Stimulated activated CD8-positive, alpha-beta memory T cell treated with anti-CD3 and anti-CD28 coated beads, Interleukin-12 subunit alpha, Interleukin-12 subunit beta, amount 100 ng/mL, for 1 hour (primary cell): ENCODE results near the gene DYNC2LI1.

Source experiments
- DNase-seq: peaks from one replicate; pipeline ENCODE4 v3.0.0-alpha.2; 2020; ENCODE audit warnings: low read depth

The DYNC2LI1 gene

GRCh38 chr2:43818761-43819160, 44.9 kb downstream of the DYNC2LI1 start:
- no peak for DNase-seq

- DNase-seq, result no peak
Observed at GRCh38 chr2:43819491-43820163, 45.8 kb downstream of the DYNC2LI1 start.

- no peak for DNase-seq
Observed at GRCh38 chr2:43822839-43823238, 49.0 kb downstream of the DYNC2LI1 start.

- DNase-seq, result no peak
Observed at GRCh38 chr2:43823751-43824150, 49.9 kb downstream of the DYNC2LI1 start.

DNA sequence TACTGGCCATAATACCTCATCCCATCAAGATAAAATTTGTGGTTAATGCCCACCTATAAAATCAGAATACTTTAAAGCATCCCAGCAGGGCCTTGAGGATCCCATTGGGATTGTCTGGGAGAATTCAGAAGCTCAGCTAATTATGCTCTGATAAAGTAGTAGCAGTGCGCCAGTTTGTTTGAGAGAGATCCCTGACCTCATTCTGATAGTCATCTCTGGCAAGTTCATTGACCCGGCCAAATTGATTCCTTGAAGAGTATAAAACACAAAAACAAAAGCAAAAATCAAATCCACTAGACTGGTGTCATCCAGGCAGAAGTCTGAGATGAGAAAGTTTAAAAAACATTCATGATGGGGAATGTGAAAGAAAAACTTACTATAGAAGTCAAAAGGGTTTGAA, 50.7 kb downstream of the DYNC2LI1 start:
- no peak for DNase-seq

DNA sequence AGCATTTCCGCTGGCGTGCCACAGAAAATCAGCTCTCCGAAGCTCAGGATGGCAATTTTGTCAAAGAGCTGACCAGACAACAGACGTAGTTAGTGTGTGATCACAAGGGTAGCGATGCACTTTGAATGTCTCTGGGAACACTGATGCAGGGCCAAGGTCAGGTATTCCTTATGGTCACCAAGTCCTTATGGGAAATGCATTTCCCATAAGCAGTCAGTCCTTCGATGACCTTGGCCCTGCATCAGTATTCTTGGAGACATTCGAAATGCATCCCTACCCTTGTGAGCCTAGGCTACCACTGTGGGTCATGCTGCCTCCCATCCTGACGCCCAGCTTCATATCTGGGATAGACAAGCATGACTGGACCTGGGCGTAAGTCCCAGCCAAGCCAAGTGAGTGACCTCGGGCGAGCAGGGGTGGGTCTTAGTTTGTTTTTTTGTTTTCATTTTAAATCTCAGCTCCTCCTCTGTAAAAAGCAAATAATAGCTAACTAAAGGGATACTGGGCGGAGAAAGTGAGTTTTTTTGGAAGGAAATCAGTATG, 51.2 kb downstream of the DYNC2LI1 start:
- no peak for DNase-seq

DNA sequence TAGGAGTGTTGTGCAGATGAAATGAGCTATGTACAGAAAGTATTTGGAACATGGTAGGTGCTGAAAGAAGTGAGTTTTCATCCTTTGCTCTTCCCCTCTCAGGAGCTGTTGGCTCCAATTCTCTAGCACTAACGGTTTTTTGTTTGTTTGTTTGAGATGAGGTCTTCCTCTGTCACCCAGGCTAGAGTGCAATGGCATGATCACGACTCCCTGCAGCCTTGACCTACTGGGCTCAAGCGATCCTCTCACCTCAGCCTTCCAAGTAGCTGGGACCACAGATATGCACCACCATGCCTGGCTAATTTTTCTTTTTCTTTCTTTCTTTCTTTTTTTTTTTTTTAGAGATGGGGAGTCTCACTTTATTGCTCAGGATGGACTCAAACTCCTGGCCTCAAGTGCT, 52.0 kb downstream of the DYNC2LI1 start:
- no peak for DNase-seq

DNA sequence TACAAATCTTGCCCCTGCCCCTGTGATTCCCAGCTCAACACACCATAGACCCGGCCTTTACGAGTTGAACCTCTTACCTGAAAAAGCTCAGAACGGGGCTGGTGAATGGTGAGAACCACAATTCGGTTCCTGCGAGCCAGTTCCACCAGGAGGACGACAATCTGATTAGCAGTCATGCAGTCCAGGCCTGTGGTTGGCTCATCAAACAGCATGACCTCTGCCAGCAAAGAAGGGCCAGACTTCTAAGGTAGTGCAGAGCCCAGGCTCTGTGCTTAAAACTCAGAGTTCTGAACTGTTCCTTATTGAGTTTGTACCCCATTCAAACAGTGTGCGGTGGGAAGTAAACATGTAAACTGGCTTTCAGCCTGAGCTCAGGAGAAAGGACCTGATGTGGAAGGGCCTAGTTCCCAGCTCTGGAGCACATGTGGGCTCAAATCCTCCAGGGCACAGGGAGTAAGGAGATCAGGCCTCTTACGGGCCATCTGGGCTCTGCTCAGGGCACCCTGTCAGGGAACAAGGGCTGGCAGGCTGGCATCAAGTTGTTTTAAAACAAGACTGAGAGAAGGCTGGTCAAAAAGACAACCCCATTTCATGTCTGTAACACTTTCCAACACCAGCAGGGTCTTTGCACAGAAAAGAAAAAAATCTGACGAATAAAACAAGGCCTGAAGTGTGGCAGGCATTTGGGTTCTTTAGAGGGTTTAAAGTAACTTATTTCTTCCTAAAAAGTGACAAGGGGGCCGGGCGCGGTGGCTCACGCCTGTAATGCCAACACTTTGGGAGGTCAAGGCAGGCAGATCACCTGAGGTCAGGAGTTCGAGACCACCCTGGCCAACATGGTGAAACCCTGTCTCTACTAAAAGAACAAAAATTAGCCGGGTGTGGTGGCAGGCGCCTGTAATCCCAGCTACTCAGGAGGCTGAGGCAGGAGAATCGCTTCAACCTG, 52.7 kb downstream of the DYNC2LI1 start:
- no peak for DNase-seq

- no peak for DNase-seq
Observed at GRCh38 chr2:43831543-43832294, 57.9 kb downstream of the DYNC2LI1 start.

- DNase-seq, result no peak
Observed at GRCh38 chr2:43832457-43832856, 58.6 kb downstream of the DYNC2LI1 start.

DNA sequence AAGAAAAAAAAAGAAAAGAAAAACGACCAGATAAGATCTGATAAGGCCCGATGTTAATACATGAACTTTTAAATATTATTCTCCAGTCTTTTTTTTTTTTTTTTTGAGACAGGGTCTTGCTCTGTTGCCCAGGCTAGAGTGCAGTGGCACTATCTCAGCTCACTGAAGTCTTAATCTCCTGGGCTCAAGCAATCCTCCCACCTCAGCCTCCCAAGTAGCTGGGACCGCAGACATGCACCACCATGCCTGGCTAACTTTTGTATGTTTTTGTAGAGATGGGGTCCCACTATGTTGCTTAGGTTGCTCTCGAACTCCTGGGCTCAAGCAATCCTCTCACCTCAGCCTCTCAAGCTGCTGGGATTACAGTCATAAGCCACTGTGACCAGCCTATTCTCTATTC, 63.2 kb downstream of the DYNC2LI1 start:
- DNase-seq, result no peak

GRCh38 chr2:43837831-43838559, 64.2 kb downstream of the DYNC2LI1 start:
- no peak for DNase-seq

- DNase-seq, result no peak
Observed at GRCh38 chr2:43838560-43839267, 64.9 kb downstream of the DYNC2LI1 start, which contains the start of the genes ABCG5 and ABCG8. Gene ABCG5 (minus strand): TSS chr2:43838839. CDS start chr2:43838679, 160 bp downstream. Gene ABCG8 (plus strand): TSS chr2:43838971. CDS start chr2:43839054, 83 bp downstream.

DNA sequence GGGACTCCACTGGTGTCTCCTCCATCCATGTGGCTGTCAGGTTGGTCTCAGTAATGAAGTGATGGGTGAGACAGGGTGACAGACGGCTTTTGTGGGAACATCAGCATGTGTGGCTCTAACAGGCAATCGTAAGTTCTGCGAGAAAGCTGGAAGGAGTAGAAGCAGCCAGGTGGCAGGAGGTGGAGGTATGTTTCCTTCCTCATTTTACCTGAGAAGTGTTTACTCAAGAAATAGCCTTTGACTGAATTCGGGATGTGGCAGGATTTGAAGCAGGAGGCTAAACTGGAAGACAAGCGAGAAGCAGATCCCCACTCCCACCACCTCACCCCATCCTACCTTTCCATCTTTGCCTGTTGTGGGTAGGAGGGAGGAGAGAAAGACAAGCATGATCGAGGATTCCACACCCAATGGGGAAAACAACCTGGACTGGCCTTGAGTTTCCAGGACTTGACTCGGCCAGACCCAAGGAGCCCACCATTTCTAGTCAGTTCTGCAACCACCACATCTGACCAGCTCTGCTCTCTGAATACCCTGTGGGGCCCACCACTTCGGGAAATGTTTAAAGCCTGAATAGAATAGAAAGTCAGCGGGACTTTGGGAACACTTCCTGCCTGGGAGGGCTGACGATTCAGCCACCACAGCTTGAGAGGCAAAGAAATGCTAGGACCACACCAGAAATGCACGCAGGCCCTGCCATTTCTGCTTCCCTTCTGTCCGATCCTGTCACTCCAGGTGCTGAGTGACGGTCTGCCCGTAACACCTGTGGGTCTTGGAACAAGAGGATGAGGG, 66.1 kb downstream of the DYNC2LI1 start:
- DNase-seq, result no peak

DNA sequence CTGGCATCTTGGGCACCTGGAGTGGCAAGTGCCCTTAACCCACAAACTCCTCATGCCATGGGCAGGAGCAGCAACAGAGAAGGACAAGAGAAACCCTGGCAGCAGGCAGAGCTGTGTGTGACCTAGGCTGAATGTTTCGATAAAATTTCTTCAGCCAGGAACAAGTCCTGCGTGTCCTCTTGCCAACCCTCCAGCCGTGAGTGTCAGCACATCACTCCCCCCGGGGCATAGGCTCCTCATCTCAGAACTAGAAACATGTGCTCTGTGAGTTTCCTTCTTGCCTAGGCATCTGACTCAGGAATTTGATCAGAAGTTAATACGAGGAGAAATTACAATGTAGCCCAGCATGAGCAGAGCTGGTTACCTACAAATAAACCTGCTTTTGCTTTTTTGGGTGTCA, 67.1 kb downstream of the DYNC2LI1 start:
- DNase-seq, result no peak

GRCh38 chr2:43841949-43842865, 68.4 kb downstream of the DYNC2LI1 start:
- DNase-seq, result no peak

DNA sequence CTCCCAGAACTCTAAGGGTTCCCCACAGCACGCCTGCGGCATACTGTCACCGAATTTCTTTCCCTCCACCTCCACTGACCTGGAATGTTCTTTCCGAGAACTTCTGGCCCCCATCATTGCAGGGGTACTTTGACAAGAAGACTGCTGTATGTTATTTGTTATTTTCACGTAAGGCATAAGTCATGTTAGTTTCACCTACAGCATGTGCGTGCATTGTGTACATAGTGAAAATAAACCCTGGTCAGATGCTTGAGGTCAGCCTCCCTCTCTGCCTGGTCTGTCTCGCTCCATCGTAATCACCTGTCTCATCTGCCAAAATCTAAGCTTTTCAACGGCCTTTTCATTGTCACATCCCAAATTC, 69.0 kb downstream of the DYNC2LI1 start:
- no peak for DNase-seq

DNA sequence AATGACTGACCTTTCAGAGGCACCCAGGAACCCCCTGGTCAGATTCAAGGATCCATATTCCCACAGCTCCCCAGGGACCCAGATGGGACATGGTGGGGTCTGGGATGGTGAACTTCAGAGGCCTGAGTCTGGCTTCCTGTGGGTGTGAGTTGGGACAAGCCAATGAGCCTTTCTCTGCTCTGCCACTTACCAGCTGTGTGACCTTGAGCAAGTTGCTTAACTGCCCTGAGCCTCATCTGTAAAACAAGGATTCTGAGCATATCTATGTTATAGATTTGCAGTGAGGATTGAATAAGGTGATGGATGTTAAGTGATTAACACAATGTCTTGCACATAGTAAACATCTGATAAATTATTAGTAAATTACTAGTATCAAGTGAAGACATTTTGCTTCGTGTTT, 71.3 kb downstream of the DYNC2LI1 start:
- DNase-seq, result no peak
